Raji (cell line): Measurements from ENCODE around the gene CHRND.

Source experiments
- POLR2A ChIP-seq: IDR thresholded peaks from 2 replicates; pipeline ENCODE4 v1.6.1; 2011; ENCODE audit warnings: low read depth, low read length, control low read depth; ENCODE audit not compliant: insufficient read depth

Gene CHRND

DNA sequence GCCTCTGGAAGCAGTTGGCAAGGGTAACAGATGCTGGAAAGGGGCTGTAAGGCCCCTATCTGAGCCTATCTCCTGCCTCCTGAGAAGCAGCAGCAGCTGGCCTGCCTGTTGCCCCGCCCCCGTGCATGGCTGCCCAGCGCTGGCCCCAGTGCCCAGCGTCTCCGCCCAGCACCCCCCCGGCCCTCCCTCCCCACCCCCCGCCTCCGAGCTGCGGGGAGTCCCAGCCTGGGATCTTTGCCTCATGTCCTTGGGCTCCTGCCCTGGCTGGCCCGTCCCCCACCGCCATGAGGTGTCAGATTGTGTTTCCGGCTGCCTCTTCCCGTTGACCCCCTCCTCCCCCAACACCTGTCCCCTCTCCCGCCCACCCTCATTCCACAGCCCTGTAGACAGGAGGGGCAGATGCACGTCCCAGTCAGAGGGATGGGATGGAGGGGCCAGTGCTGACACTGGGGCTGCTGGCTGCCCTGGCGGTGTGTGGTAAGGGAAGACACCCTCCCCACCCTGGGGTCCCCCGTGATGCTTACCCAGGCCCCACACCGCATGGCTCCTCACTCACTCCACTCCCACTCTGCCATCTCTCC, at the start of gene CHRND:
Gene CHRND (plus strand): TSS at position 370 of the 581 bp plus-strand sequence. CDS start 56 bp downstream, at position 426.
- TF ChIP-seq POLR2A, result no peak

DNA sequence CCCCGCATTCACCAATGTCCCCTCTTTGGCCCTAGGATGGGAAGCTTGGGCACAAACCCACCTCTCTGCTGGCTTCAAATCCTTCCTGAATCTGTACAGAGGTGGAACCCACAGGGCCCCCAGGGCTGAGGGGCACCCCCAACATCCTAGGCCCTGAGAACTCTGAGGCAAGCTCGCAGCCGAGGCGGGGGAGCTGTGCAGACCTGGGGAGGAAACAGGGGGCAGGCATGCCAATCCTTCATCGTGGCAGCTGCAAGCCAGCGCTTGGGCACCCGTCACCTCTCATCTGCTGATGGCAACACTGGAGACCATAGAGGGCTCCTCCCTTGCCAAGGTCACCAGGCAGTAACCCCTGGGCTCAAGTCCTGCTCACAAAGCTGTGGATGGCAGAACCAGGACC, 49.2 kb upstream of the CHRND start:
- TF ChIP-seq POLR2A, result no peak

DNA sequence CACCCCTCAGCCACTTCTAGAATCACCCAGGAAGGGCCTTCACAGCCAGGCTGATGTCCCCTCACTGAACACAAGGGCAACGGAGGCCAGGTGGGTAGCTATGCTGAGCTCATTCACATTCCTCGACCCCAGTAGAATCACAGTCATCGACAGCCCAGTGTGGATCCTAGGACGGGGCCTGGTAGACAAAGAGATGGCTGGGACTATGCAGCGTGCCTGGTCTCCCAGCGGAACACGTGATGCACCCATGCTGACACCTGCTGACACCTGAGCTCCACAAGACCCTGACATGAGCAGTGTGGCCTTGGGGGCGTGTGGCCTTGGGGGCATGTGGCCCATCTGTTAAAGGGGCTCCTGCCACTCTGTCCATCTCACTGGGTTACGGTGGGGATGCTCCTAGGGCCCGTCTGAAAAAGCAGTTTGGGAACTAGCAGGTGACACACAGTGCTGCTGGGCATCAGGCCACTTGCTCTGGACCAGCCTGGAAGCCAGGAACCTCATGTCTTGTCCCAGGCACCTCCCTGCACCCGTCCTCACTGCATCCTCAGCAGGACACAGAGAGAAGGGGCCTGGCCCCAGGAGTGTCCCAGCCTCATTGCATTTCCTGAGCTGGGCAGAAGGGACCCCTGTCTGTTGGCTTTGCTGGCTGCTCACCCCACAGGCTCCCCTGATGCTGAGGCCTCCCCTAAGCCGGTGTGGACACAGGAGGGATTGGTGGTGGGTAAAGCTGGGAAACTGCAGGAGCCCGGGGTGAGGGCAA, 48.0 kb upstream of the CHRND start:
- no peak for TF ChIP-seq POLR2A

DNA sequence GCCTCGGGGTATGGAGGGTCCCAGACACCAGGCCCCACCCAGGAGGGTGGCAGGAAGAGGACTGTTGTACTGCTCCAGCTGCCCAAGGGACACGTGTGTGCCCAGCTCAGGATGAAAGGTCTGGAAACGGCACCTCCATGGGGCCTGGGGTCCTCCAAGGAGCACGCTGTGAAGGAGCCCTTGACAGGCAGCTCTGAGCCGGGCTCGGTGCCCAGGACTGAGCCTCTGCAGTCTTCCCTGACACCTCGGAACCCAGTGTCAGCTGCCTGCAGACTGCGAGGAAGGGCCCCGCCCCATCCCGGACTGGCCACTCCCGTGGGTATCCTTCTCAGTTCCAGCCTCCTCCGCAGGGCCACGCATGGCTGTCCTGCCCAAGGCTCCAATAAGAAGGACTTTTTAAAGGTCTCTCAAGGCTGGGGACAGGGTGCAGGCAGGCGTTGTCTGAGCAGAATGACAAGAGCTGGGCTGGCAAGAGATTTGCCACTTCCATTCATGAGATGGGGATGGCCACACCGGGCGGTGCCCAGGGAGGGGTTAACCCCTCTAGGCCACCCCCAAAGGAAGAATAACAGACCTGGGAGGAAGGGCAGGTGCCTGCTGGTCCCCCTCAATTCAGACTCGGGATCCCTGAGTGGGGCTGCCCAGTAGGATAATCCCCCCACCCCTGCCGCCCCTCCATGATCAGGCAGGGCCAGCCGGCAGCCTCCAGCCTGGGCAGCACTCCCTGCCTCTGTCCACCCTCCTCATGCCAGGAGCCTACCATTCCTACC, 47.2 kb upstream of the CHRND start:
- TF ChIP-seq POLR2A, result no peak

DNA sequence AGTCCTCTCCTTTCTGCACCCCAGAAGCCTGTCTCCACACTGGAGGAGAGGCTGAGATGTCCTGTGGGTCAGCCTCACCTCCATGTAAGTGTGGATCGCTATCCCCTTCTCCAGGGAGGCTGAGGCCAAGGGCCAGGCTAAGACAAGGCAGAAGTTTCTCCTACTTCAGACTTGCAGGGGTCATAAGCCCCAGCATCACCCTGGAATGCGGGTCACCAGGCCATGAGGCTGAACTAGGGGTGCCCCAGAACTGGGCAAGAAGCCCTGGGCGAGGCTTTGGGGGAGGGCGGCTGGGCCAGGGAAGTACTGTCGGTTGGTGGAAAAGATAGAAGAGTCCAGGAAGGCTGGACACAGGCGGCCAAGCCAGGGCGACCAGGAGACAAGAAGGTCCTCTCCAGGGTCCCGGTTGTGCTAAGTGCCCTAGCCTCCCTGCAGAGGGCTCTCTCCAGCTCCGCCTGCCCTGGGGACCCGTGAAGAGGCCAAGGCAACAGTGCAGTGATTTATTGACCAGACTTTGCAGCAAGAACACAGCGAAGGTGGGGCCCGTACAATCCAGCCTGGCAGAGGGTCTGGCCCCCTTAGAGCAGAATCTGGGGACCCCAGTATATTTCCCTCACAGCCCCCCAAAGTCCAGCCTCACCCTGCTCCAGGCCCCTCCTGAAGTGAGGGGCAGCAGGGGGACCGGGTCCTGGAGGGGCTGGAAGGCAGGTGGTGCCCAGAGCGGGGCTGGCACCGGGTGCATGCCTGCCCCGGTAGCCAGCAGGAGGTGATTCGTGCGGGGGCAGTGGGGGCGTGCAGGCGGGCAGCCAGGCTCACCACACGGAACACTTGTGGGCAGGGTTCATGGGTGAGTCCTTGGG, 46.4 kb upstream of the CHRND start:
- no peak for TF ChIP-seq POLR2A

DNA sequence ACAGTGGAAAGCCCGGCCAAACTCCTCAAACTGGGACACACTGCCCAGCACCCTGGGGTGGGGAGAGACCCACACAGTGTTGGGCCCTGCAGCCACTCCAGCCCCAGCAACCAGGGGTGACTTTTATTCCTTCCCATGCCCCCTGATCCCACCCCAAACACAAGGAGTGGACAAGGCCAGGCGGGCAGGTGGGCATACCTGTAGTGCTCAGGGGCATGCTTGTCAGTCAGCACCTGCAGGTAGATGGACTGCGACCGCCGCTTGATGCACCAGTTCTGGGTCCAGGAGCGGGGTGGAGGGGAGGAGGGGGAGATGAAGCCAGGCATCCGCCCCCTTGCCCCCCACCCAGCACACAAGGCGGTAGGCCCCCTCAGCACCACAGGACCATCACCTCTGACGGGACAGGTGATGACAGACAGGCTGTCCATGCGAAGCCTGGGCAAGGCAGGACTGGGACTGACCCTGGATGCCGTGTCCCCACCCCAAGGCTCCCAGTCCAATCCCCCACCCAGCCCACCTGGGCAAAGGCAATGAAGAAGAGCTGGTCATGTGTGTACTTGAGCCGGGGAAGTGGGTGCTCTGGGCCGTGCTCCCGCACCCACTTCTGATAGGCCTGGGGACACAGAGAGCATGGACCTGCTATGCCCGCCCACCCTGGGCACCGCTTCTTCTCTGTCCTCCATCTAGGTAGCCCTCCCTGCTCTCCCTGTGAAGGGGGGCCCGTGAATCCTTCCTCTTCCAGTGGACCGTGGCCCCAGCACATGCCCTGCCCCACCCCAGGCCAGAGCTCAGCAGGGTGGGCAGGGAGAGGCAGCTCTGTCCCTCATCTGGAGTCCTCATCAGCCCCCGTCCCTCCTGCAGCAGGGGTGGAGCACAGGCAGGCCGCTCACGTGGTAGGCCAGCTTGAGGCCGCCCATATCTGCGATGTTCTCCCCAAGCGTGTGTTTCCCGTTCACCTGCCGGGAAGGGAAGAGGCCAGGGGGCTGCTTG, 45.5 kb upstream of the CHRND start:
- no peak for TF ChIP-seq POLR2A

DNA sequence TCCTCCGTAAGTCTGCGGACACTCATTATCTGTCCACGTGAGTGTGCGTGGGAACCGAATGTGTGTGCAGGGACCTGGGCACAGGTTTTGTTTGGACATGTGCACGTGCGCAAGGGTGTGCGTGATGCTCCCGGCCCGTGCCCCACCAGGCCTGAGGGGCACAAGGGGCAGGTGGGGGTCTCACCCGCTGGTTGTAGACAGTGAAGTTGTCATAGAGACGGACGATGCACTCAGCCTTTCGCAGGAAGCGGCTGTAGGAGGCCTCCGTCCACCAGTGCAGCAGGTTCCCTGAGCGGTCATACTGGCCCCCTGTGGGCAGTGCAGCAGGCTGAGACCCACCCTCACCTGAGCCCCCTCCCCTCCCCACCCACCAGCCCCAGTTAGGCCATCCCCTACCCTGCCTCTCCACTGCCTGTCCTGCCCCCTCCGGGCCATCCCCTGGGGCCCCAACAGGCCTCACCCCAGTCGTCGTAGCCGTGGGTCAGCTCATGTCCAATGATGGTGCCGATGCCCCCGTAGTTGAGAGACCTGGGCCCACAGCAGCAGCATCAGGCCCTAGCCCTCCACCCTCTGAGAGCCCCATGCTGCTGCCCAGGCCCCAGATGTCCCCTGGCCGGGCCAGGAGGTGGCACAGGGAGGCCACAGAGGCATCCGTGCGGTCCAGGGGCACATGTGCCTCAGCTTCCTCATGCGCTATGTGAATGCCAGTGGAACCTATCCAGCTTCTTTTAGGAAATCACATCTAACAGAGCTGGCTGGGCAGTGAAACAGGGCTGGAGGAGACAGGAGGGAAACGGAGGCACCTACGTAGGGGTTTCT, 44.4 kb upstream of the CHRND start:
- TF ChIP-seq POLR2A, result no peak

DNA sequence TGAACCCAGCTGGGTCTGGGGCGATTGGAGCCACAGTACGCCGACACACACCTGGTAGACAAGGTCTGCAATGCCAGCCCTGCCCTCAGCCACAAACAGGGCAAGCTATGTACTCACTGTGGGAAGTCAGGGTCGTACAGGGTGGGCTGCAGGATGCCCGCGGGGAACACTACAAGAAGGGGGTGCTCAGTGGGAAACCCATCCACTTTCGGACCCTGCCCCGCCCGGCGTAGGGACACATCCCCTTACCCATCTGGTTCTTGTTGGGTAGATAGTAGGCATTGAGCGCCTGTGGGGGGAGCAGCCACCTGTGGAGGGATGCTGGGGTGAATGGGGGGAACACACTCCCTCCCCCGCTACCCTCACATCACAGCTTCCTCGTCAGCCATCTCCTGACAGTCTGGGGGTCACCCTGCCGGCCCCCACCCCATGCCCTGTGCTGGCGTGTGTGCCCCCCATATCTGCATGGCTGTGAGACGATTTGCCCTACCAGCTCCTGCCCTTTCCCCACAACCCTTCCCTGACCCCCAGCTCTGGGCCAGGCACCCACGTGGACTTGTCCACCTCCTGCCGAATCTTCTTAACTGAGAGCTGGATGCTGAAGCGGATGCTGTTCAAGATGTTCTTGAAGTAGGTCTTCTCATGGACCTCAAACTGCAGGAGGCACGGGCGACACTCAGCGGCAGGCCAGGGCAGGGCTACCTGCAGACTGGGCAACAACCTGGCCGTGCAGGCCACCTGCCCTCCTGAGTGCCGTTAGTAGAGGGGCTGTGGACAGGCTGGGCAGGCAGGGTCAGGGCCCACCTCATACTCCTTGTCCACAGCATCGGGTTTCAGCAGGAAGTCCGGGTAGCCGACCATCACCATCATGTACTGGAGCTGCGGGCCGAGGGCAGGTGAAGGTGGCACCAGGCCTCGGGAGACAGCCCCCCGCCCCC, 43.4 kb upstream of the CHRND start:
- no peak for TF ChIP-seq POLR2A

DNA sequence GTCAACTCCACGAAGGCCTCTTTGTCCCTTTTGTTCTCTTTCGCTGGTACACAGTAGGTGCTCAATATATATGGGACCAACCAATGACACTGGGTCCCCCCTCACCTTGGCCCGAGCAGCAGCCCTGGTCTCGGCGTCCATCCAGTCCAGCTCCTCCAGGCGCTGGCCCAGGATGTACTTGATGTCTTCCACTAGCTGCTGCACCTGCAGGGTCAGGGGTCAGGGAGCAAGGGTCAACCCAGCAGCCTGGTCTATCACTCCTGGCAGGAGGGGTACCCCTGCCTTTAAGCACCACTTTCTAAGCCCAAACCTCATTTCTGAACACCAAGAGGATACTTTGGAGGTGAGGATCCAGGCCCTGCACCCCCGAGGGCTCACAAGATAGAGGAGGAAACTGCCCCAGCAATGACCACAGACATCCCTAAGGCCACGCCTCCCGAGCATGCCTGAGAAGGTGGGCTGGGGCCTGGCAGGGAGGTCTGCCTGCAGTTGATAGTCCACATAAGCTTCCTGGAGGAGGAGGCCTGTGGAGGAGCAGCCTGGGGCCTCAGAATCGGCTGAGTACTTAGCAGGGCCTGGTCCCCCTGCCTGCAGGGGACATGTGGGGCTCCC, 42.5 kb upstream of the CHRND start:
- TF ChIP-seq POLR2A, result no peak

DNA sequence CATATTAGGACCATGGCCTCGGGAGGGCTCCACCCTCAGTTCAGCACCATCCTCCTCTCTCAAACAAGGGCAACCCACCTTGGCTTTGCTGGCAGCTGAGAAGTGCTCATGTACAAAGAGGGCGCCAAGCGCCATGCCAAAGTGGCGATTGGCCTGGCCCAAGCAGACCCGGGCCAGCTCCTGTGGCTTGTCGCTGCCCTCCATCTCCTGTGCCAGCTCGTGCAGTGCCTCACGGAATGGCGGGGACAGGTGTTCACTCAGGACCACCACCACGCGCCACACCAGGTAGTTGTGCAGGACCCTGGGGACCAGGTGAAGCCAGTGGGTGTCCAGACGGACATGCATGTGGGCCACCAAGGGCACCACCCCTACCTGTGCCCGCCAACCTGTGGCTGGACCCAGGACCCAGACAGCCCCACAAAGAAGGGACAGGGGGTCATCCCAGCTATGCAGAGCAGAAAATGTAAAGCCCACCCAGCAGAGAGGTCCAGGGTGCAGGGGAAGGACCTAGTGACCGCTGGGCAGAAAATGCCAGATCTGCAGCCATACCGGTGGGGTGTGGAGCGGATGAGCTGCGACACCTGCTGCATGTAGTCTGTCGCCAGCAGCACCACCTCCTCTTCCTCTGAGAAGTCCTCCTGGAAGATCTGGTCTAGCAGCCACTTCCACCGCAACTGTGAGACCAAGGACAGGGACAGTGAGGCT, 41.9 kb upstream of the CHRND start:
- no peak for TF ChIP-seq POLR2A
